ENCODE results near the gene WDR72.
"Not testable (repeated sequence)": the region's sequence is repeated elsewhere in the genome, so short reads cannot be mapped to it uniquely, and the experiment has no call there.

- TF ChIP-seq CTCF, POLR2A (IDR thresholded peaks at IDR 0.05): not testable (repeated sequence)
Observed at GRCh38 chr15:53540626-53541300, 218.7 kb downstream of the WDR72 start.

All from right lobe of liver (tissue), 4 donors.